Subcutaneous adipose tissue (tissue), 4 donors: Measurements from ENCODE around the gene RPLP2. TPM values are rescaled to one million over a fixed set of nuclear protein-coding genes. Genes with fewer than 3 reads are reported as not detected.

ENCODE experiments used
- CTCF ChIP-seq: fragments of 450-650 bp; IDR thresholded peaks from one replicate; pipeline ENCODE4 v1.5.1; 2016; ENCODE audit warnings: low read depth, mild to moderate bottlenecking, control low read depth, antibody characterized with exemption, moderate library complexity
- total RNA-seq, 4 donors: library from RNA; depleted of rRNA; stranded (reverse); fragments of >200 nt; gene quantifications; one replicate each; pipeline ENCODE4 v1.1.0, GENCODE V29; 2016

The RPLP2 gene
- total RNA-seq, 4 donors from 2014 or later, result 917 to 1,671 (median 1,426) TPM

- no peak for TF ChIP-seq CTCF
Observed at GRCh38 chr11:800473-800872, 9.3 kb upstream of the RPLP2 start.

- no peak for TF ChIP-seq CTCF
Observed at GRCh38 chr11:801097-801780, 8.5 kb upstream of the RPLP2 start.

GRCh38 chr11:802018-802617, 7.6 kb upstream of the RPLP2 start:
- no peak for TF ChIP-seq CTCF

- no peak for TF ChIP-seq CTCF
Observed at GRCh38 chr11:802693-803466, 6.9 kb upstream of the RPLP2 start.

GRCh38 chr11:803467-803742, 6.4 kb upstream of the RPLP2 start:
- no peak for TF ChIP-seq CTCF

- no peak for TF ChIP-seq CTCF
Observed at GRCh38 chr11:803770-804598, 5.8 kb upstream of the RPLP2 start.

- TF ChIP-seq CTCF, result no peak
Observed at GRCh38 chr11:804599-804964, 5.2 kb upstream of the RPLP2 start.
